OCI-LY7 (cell line): ENCODE measurements around the gene DAB1. TPM values are rescaled to one million over a fixed set of nuclear protein-coding genes. Genes with fewer than 3 reads are reported as not detected.

Experiments used
- Bru-seq: library from RNA; stranded (reverse); fragments of 400-500 nt; gene quantifications from one replicate; lab custom pipeline; 2021; lab: Mats Ljungman, UMichigan
- BruChase-seq, 2 experiments: library from RNA; stranded (reverse); fragments of 400-500 nt; gene quantifications; one replicate each; lab custom pipeline; 2021; lab: Mats Ljungman, UMichigan
- BruUV-seq: library from RNA; stranded (reverse); fragments of 400-500 nt; replicated peaks from 2 replicates; lab custom pipeline; 2021; lab: Mats Ljungman, UMichigan
- CTCF ChIA-PET: fragments of 300-600 bp; sonication (Branson Sonifier 250); formaldehyde crosslinking; loops from one replicate; lab custom pipeline; 2022; ENCODE audit warnings: antibody characterized with exemption; ENCODE audit not compliant: unreplicated experiment; lab: Charles Lee
- POLR2A ChIA-PET: fragments of 300-600 bp; sonication (Branson Sonifier 250); formaldehyde crosslinking; loops from one replicate; lab custom pipeline; 2022; ENCODE audit warnings: antibody characterized with exemption; lab: Charles Lee
- DNase-seq: peaks from one replicate; pipeline ENCODE4 v3.0.0-alpha.2; 2015; ENCODE audit warnings: low spot score
- H2AFZ ChIP-seq: fragments of 200-600 bp; sonication (generic), shearing (Covaris generic); 2 replicates; pipeline ENCODE4 v1.6.1; 2014; ENCODE audit warnings: mild to moderate bottlenecking, antibody characterized with exemption, low read length, moderate library complexity
- H3K27ac ChIP-seq: fragments of 200-600 bp; sonication (generic); 2 replicates; pipeline ENCODE4 v1.5.1; 2014; ENCODE audit warnings: mixed run types, low read depth, mild to moderate bottlenecking, moderate library complexity, low read length, inconsistent platforms; ENCODE audit not compliant: poor library complexity, severe bottlenecking
- H3K36me3 ChIP-seq: fragments of 200-600 bp; sonication (generic); 2 replicates; pipeline ENCODE4 v1.6.1; 2014; ENCODE audit warnings: mild to moderate bottlenecking, antibody characterized with exemption, low read length, moderate library complexity, mixed read lengths; ENCODE audit not compliant: insufficient read depth
- H3K4me1 ChIP-seq: fragments of 200-600 bp; sonication (generic); 2 replicates; pipeline ENCODE4 v1.5.1; 2014; ENCODE audit warnings: mild to moderate bottlenecking, low read length; ENCODE audit not compliant: insufficient read depth, poor library complexity, severe bottlenecking
- H3K4me2 ChIP-seq: fragments of 200-600 bp; sonication (generic); 2 replicates; pipeline ENCODE4 v1.6.1; 2014; ENCODE audit warnings: mild to moderate bottlenecking, low read length
- H3K4me3 ChIP-seq: fragments of 200-600 bp; sonication (generic); 2 replicates; pipeline ENCODE4 v1.5.1; 2014; ENCODE audit warnings: mild to moderate bottlenecking, low read depth, low read length; ENCODE audit not compliant: poor library complexity, severe bottlenecking
- H3K79me2 ChIP-seq: fragments of 200-600 bp; sonication (generic); 2 replicates; pipeline ENCODE4 v1.6.1; 2016; ENCODE audit warnings: low read depth, mild to moderate bottlenecking, low read length, moderate library complexity, mixed read lengths; ENCODE audit not compliant: insufficient read depth
- H3K9me2 ChIP-seq: fragments of 200-600 bp; sonication (generic); 2 replicates; pipeline ENCODE4 v1.6.1; 2016; ENCODE audit warnings: mild to moderate bottlenecking, low read length, mixed read lengths; ENCODE audit not compliant: insufficient read depth
- H3K9me3 ChIP-seq: fragments of 200-600 bp; sonication (generic); 2 replicates; pipeline ENCODE4 v1.6.1; 2014; ENCODE audit warnings: mild to moderate bottlenecking, mixed run types, low read length, mixed read lengths
- H4K20me1 ChIP-seq: fragments of 200-600 bp; sonication (generic); 2 replicates; pipeline ENCODE4 v1.6.1; 2014; ENCODE audit warnings: mild to moderate bottlenecking, antibody characterized with exemption, low read length, moderate library complexity, mixed read lengths; ENCODE audit not compliant: insufficient read depth
- CTCF ChIP-seq: fragments of 200-600 bp; sonication (generic); conservative IDR thresholded peaks from 2 replicates; pipeline ENCODE4 v1.5.1; 2014; ENCODE audit warnings: mild to moderate bottlenecking, antibody characterized with exemption, low read length, moderate library complexity, mixed read lengths
- EZH2phosphoT487 ChIP-seq: fragments of 200-600 bp; sonication (generic); IDR thresholded peaks from 2 replicates; pipeline ENCODE4 v1.6.1; 2018; ENCODE audit warnings: low read depth, borderline replicate concordance, mild to moderate bottlenecking, mixed run types, antibody characterized with exemption, low read length, moderate library complexity, mixed read lengths
- intact Hi-C: fragments of 100-400 bp; cut with micrococcal nuclease; formaldehyde crosslinking; loops from one replicate; pipeline ENCODE4 v1.10.0; 2022; ENCODE audit not compliant: unreplicated experiment
- long read RNA-seq: library from polyadenylated mRNA; stranded (forward); transcript quantifications from one replicate; pipeline ENCODE4 v2.0.0, GENCODE V29; 2022
- total RNA-seq, 2 experiments: library from RNA; depleted of rRNA in 1 of 2; stranded (reverse); fragments of >200 nt in 1 of 2; shearing (Covaris generic) in 1 of 2; gene quantifications; 2 replicates each; pipeline ENCODE4 v1.2.3, GENCODE V29; 2014 to 2022

DAB1 gene
- total RNA-seq (2014; rRNA removed; shearing (Covaris generic)), result not detected in 2 replicates
- not detected in 2 replicates for total RNA-seq (2022)
- Bru-seq, nascent RNA, result percentile 11 among the genes with signal in this experiment
- percentile 12 among the genes with signal in this experiment for BruChase-seq, experiment 1, labeled RNA remaining after a 6-hour chase
- percentile 7 among the genes with signal in this experiment for BruChase-seq, experiment 2, labeled RNA remaining after a 2-hour chase
- long read RNA-seq, partial matches to known transcripts, result 0 of 2 reads
- long read RNA-seq, other reads (novel, unspliced or antisense), result 2 of 2 reads

GRCh38 chr1:57423656-57424211 lies at the start of gene DAB1:
DAB1 (minus strand) TSS chr1:57424060; CDS start chr1:57291030, 133,030 bp downstream.
- no peak within 1 kb of the TSS for H2AFZ ChIP-seq
- no peaks in the 10 kb centered on the region for H3K4me1 ChIP-seq
- no peak within 1 kb of the TSS for H3K4me2 ChIP-seq
- H3K27ac ChIP-seq, result no peak within 1 kb of the TSS
- no peaks in the 10 kb centered on the region for H3K9me3 ChIP-seq
- no peak for DNase-seq
- H3K36me3 ChIP-seq, result no peaks in the 10 kb centered on the region
- no peaks in the 10 kb centered on the region for H3K9me2 ChIP-seq
- no peaks in the 10 kb centered on the region for H3K79me2 ChIP-seq
- no TSS peak for BruUV-seq
- intact Hi-C loops, result no loop called here
- TF ChIP-seq CTCF (no peak), EZH2phosphoT487 (no peak)
- CTCF ChIA-PET, result no interaction called here
- no peak within 1 kb of the TSS for H3K4me3 ChIP-seq
- no peaks in the 10 kb centered on the region for H4K20me1 ChIP-seq
- POLR2A ChIA-PET, result no interaction called here

DNA sequence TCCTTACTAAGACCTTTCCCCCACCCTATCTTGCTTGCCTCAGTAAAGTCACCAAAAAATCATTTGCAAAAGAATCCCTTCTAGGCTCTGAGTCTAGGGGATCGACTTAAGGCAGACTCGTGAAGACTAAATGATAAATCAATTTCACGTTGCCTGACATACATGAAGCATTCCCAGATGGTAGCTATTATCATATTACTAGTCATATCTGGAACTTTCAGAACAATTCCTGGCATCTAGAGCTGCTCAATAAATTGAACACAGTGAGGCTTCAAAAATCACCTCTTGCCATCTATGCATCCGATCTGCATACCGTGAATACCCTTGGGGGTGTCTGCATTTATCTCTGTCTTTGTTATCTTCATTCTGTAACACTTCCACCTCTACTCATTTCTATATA lies 49.6 kb upstream of the DAB1 start:
- ChIA-PET CTCF (no interaction called here), POLR2A (interaction anchor here (0.6 kb wide), 1 partner anchor 171 kb away, joined by 3 read pairs; no protein-coding TSS in a partner anchor)
- BruUV-seq, result no TSS peak
- Histone ChIP-seq H3K4me3 (no peak overlapping the region), H3K9me3 (no peaks in the 10 kb centered on the region), H3K9me2 (no peaks in the 10 kb centered on the region), H3K4me1 (no peaks in the 10 kb centered on the region), H3K4me2 (no peak overlapping the region), H4K20me1 (no peaks in the 10 kb centered on the region), H3K36me3 (no peaks in the 10 kb centered on the region), H3K27ac (no peak overlapping the region), H2AFZ (no peak overlapping the region), H3K79me2 (no peaks in the 10 kb centered on the region)
- intact Hi-C loops, result no loop called here
- no peak for DNase-seq
- TF ChIP-seq CTCF (no peak), EZH2phosphoT487 (no peak)

DNA sequence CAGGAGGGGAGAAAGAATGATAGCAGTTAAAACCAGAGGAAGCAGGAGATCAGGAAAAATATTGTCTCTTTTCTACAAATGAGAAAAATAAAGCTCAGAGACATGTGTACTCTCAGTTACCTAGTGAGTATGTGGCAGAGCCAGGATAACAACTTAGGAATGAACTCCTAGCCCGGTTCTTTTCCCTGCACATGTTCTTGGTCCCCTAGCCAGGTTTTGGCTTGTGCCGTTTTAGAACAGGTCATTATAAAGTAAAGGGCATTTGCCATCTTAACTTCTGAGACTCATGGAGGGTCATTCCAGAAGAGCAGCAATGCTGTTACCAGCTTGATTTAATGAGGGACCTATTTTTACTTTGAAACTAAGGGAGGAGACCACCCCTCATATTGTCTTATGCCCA lies 48.1 kb upstream of the DAB1 start:
- no peaks in the 10 kb centered on the region for H3K9me3 ChIP-seq
- TF ChIP-seq EZH2phosphoT487, result no peak
- TF ChIP-seq CTCF, result no peak
- H3K27ac ChIP-seq, result no peak overlapping the region
- no peaks in the 10 kb centered on the region for H3K4me1 ChIP-seq
- CTCF ChIA-PET, result no interaction called here
- POLR2A ChIA-PET, result no interaction called here
- H3K36me3 ChIP-seq, result no peaks in the 10 kb centered on the region
- H3K79me2 ChIP-seq, result no peaks in the 10 kb centered on the region
- H3K4me3 ChIP-seq, result no peak overlapping the region
- intact Hi-C loops, result no loop called here
- BruUV-seq, result no TSS peak
- no peaks in the 10 kb centered on the region for H3K9me2 ChIP-seq
- H3K4me2 ChIP-seq, result no peak overlapping the region
- no peak overlapping the region for H2AFZ ChIP-seq
- DNase-seq, result no peak
- H4K20me1 ChIP-seq, result no peaks in the 10 kb centered on the region
